Panc1 (cell line): ENCODE data around the gene MVK. TPM values are rescaled to one million over a fixed set of nuclear protein-coding genes. Genes with fewer than 3 reads are reported as not detected.

ENCODE experiments used
- ATAC-seq: fragments of 200-7000 bp; cut with Tn5 transposase; 2 replicates; pipeline ENCODE4 v1.9.1; 2020; ENCODE audit warnings: mild to moderate bottlenecking, moderate library complexity
- BruUV-seq: library from RNA; stranded (reverse); fragments of 400-500 nt; replicated peaks from 2 replicates; lab custom pipeline; 2021; lab: Mats Ljungman, UMichigan
- CTCF ChIA-PET: fragments of 300-600 bp; sonication (Branson Sonifier 250); formaldehyde crosslinking; loops from one replicate; lab custom pipeline; 2022; ENCODE audit warnings: antibody characterized with exemption; lab: Charles Lee
- POLR2A ChIA-PET: fragments of 300-600 bp; sonication (Branson Sonifier 250); formaldehyde crosslinking; loops from one replicate; lab custom pipeline; 2022; ENCODE audit warnings: antibody characterized with exemption; lab: Charles Lee
- DNase-seq: peaks from one replicate; pipeline ENCODE4 v3.0.0-alpha.2; 2010; ENCODE audit warnings: low read depth, low spot score
- H3K27ac ChIP-seq: 2 replicates; pipeline ENCODE4 v1.5.1; 2011; ENCODE audit warnings: mild to moderate bottlenecking, low read length, inconsistent platforms
- H3K27me3 ChIP-seq: fragments of 200-500 bp; sonication (Bioruptor generic); 2 replicates; pipeline ENCODE4 v1.6.0; 2014; ENCODE audit warnings: low read length, inconsistent platforms; ENCODE audit not compliant: control insufficient read depth, insufficient read depth
- H3K36me3 ChIP-seq: fragments of 200-500 bp; sonication (Bioruptor generic); 2 replicates; pipeline ENCODE4 v1.5.1; 2014; ENCODE audit warnings: inconsistent platforms, mild to moderate bottlenecking, low read length, moderate library complexity; ENCODE audit not compliant: control insufficient read depth, insufficient read depth
- H3K4me1 ChIP-seq: 2 replicates; pipeline ENCODE4 v1.5.1; 2011; ENCODE audit warnings: inconsistent platforms, mild to moderate bottlenecking, low read length, moderate library complexity; ENCODE audit not compliant: control insufficient read depth, insufficient read depth
- H3K4me3 ChIP-seq, 2 experiments: 2 replicates each; pipeline ENCODE4 v1.5.1; 2011 to 2012; ENCODE audit warnings: low read depth in 2 of 2, low read length in 2 of 2, mild to moderate bottlenecking in 2 of 2, inconsistent platforms in 1 of 2, moderate library complexity in 1 of 2
- H3K9me3 ChIP-seq: fragments of 200-500 bp; sonication (Bioruptor generic); 2 replicates; pipeline ENCODE4 v1.5.1; 2014; ENCODE audit warnings: low read depth, mild to moderate bottlenecking, inconsistent platforms, low read length, moderate library complexity; ENCODE audit not compliant: control insufficient read depth, insufficient read depth
- POLR2AphosphoS5 ChIP-seq: IDR thresholded peaks from 2 replicates; pipeline ENCODE4 v1.6.1; 2012; ENCODE audit warnings: mild to moderate bottlenecking, low read depth, low read length, moderate library complexity
- SIN3A ChIP-seq: IDR thresholded peaks from 2 replicates; pipeline ENCODE4 v1.6.1; 2012; ENCODE audit warnings: low read depth, mild to moderate bottlenecking, low read length, moderate library complexity, borderline replicate concordance; ENCODE audit not compliant: insufficient read depth
- TCF7L2 ChIP-seq: IDR thresholded peaks from 2 replicates; pipeline ENCODE4 v1.6.1; 2011; ENCODE audit warnings: mild to moderate bottlenecking, low read depth, low read length, inconsistent platforms
- in situ Hi-C: cut with HindIII; loops from 2 replicates; pipeline ENCODE4 v1.10.0; 2016; ENCODE audit warnings: low sequenced_read_pairs, low pct_unique_long_range_greater_than_20kb
- intact Hi-C: fragments of 100-400 bp; cut with micrococcal nuclease; formaldehyde crosslinking; loops from one replicate; pipeline ENCODE4 v1.10.0; 2022; ENCODE audit not compliant: unreplicated experiment
- total RNA-seq: library from RNA; stranded (reverse); gene quantifications from one replicate; pipeline ENCODE4 v1.2.1, GENCODE V29; 2021; ENCODE audit not compliant: unreplicated experiment
- TF ChIP-seq, protein P1 (sequence below), 2 experiments: IDR thresholded peaks; 2 replicates each; pipeline ENCODE4 v1.6.1; 2011 to 2012; ENCODE audit warnings: low read depth in 2 of 2, control low read depth in 1 of 2, low read length in 1 of 2, mild to moderate bottlenecking in 1 of 2, moderate library complexity in 1 of 2; ENCODE audit not compliant: insufficient read depth in 1 of 2
- TF ChIP-seq, protein P2 (sequence below): fragments of 450-650 bp; IDR thresholded peaks from 2 replicates; pipeline ENCODE4 v1.5.1; 2017; ENCODE audit warnings: mild to moderate bottlenecking

Gene MVK
- total RNA-seq, 1 experiment from 2014 or later: 41.6 TPM

DNA sequence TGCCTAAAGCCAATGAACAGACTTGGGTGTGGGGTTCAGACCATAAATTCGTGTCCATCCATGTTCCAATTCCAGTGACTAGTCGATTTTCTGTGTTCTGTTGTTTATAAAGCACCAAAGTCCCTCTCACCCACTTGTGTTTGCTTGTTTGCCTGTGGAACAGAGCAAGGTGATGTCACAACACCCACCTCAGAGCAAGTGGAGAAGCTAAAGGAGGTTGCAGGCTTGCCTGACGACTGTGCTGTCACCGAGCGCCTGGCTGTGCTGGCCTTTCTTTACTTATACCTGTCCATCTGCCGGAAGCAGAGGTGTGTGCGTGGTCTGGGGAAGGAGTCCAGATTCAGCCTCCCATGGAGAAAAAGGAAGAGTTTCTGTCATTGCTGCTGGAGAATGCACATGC lies 6.0 kb downstream of the MVK start:
- Histone ChIP-seq H3K27ac (no peak overlapping the region), H3K36me3 (peaks cover 3% of the 10 kb centered on the region)
- CTCF ChIA-PET: no interaction called here

DNA sequence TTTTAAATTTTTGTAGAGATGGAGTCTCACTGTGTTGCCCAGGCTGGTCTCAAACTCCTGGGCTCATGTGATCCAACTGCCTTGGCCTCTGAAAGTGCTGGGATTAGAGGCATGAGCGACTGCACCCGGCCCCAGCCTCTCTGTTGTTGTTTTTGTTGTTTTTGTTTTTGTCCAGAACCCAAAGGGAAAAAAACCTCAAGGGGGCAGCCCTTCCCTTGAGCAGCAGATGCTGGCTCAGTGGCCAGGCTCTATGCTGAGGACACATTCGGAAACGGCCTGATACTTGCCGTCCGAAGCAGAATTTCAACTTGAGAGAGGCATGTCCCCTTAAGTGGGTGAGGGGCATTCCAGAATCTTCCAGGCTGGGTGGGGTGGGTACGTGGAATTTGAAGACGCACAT lies 6.7 kb downstream of the MVK start:
- no peaks in the 10 kb centered on the region for H3K9me3 ChIP-seq
- in situ Hi-C loops (no loop called here), intact Hi-C loops (no loop called here)
- DNase-seq (no peak), ATAC-seq (no peak; the same call in 1 of the 2 replicates)
- TF ChIP-seq, protein P1, sequence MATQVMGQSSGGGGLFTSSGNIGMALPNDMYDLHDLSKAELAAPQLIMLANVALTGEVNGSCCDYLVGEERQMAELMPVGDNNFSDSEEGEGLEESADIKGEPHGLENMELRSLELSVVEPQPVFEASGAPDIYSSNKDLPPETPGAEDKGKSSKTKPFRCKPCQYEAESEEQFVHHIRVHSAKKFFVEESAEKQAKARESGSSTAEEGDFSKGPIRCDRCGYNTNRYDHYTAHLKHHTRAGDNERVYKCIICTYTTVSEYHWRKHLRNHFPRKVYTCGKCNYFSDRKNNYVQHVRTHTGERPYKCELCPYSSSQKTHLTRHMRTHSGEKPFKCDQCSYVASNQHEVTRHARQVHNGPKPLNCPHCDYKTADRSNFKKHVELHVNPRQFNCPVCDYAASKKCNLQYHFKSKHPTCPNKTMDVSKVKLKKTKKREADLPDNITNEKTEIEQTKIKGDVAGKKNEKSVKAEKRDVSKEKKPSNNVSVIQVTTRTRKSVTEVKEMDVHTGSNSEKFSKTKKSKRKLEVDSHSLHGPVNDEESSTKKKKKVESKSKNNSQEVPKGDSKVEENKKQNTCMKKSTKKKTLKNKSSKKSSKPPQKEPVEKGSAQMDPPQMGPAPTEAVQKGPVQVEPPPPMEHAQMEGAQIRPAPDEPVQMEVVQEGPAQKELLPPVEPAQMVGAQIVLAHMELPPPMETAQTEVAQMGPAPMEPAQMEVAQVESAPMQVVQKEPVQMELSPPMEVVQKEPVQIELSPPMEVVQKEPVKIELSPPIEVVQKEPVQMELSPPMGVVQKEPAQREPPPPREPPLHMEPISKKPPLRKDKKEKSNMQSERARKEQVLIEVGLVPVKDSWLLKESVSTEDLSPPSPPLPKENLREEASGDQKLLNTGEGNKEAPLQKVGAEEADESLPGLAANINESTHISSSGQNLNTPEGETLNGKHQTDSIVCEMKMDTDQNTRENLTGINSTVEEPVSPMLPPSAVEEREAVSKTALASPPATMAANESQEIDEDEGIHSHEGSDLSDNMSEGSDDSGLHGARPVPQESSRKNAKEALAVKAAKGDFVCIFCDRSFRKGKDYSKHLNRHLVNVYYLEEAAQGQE (IDR thresholded peaks at IDR 0.05; ENCODE audit: insufficient read depth in 1 of 2, low read depth in 2 of 2, low read length in 1 of 2): no peak
- TF ChIP-seq POLR2AphosphoS5 (no peak), SIN3A (no peak), TCF7L2 (no peak)
- TF ChIP-seq, protein P2, sequence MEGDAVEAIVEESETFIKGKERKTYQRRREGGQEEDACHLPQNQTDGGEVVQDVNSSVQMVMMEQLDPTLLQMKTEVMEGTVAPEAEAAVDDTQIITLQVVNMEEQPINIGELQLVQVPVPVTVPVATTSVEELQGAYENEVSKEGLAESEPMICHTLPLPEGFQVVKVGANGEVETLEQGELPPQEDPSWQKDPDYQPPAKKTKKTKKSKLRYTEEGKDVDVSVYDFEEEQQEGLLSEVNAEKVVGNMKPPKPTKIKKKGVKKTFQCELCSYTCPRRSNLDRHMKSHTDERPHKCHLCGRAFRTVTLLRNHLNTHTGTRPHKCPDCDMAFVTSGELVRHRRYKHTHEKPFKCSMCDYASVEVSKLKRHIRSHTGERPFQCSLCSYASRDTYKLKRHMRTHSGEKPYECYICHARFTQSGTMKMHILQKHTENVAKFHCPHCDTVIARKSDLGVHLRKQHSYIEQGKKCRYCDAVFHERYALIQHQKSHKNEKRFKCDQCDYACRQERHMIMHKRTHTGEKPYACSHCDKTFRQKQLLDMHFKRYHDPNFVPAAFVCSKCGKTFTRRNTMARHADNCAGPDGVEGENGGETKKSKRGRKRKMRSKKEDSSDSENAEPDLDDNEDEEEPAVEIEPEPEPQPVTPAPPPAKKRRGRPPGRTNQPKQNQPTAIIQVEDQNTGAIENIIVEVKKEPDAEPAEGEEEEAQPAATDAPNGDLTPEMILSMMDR: no peak
- no TSS peak for BruUV-seq
- no peak overlapping the region for H3K4me3 ChIP-seq
- H3K36me3 ChIP-seq: peaks cover 3% of the 10 kb centered on the region
- ChIA-PET POLR2A (no interaction called here), CTCF (no interaction called here)
- H3K27me3 ChIP-seq: no peaks in the 10 kb centered on the region
- H3K27ac ChIP-seq: no peak overlapping the region
- H3K4me1 ChIP-seq: no peaks in the 10 kb centered on the region

More for the DNA sequence above, 6.0 kb downstream of the MVK start:
- BruUV-seq: no TSS peak
- Histone ChIP-seq H3K9me3 (no peaks in the 10 kb centered on the region), H3K4me3 (no peak overlapping the region), H3K27me3 (no peaks in the 10 kb centered on the region), H3K4me1 (peaks cover 6% of the 10 kb centered on the region)
- intact Hi-C loops: no loop called here
- no peak for ATAC-seq
- DNase-seq: no peak
- POLR2A ChIA-PET: no interaction called here
- TF ChIP-seq, protein P1 (IDR thresholded peaks at IDR 0.05; ENCODE audit: insufficient read depth in 1 of 2, low read depth in 2 of 2, low read length in 1 of 2): no peak
- TF ChIP-seq TCF7L2 (no peak), SIN3A (no peak), POLR2AphosphoS5 (no peak)
- TF ChIP-seq, protein P2: no peak
- in situ Hi-C loops: no loop called here
